Transverse colon (tissue), 3 donors: ENCODE data around the gene C11orf24.

ENCODE experiments used
- POLR2A ChIP-seq: fragments of 450-650 bp; IDR thresholded peaks from one replicate; pipeline ENCODE4 v1.6.1; 2016; ENCODE audit warnings: antibody characterized with exemption, mild to moderate bottlenecking, moderate library complexity
- TF ChIP-seq, protein P1 (sequence below), 5 experiments: fragments of 200-600 bp in 3 of 5; fragments of 450-650 bp in 2 of 5; sonication (generic) in 3 of 5; IDR thresholded peaks; 1 replicate in 2 of 5; 2 replicates in 3 of 5; pipeline ENCODE4 v1.5.1; 2016 to 2017; ENCODE audit warnings: antibody characterized with exemption in 5 of 5, inconsistent platforms in 3 of 5, mild to moderate bottlenecking in 2 of 5, moderate library complexity in 1 of 5

- TF ChIP-seq, protein P1, sequence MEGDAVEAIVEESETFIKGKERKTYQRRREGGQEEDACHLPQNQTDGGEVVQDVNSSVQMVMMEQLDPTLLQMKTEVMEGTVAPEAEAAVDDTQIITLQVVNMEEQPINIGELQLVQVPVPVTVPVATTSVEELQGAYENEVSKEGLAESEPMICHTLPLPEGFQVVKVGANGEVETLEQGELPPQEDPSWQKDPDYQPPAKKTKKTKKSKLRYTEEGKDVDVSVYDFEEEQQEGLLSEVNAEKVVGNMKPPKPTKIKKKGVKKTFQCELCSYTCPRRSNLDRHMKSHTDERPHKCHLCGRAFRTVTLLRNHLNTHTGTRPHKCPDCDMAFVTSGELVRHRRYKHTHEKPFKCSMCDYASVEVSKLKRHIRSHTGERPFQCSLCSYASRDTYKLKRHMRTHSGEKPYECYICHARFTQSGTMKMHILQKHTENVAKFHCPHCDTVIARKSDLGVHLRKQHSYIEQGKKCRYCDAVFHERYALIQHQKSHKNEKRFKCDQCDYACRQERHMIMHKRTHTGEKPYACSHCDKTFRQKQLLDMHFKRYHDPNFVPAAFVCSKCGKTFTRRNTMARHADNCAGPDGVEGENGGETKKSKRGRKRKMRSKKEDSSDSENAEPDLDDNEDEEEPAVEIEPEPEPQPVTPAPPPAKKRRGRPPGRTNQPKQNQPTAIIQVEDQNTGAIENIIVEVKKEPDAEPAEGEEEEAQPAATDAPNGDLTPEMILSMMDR (IDR thresholded peaks at IDR 0.05) = peak; percentile 88 to 98 (median 91)
- TF ChIP-seq POLR2A = no peak
These were observed 14.1 kb downstream of the C11orf24 start for GRCh38 chr11:68257477-68258362.
